HG02884 (cell line): ENCODE results near the gene PPP1R9B.
A peak's percentile ranks its signal among the peaks of the same experiment; 100 is the strongest.

Experiments
- ATAC-seq: cut with Tn5 transposase; IDR thresholded peaks from one replicate; pipeline ENCODE4 v1.9.1; 2021; ENCODE audit warnings: mild to moderate bottlenecking, moderate library complexity; ENCODE audit not compliant: unreplicated experiment

The PPP1R9B gene

GRCh38 chr17:50094753-50095619 is 55.5 kb downstream of the PPP1R9B start, which contains the start of gene PDK2:
Gene PDK2 (plus strand): TSS chr17:50095351. CDS start chr17:50095436, 85 bp downstream.
- ATAC-seq: peak; percentile 90

GRCh38 chr17:50094243-50094752 is 56.2 kb downstream of the PPP1R9B start:
- ATAC-seq: no peak

GRCh38 chr17:50093807-50094206 is 56.7 kb downstream of the PPP1R9B start:
- ATAC-seq: no peak

- no peak for ATAC-seq
These were observed 57.2 kb downstream of the PPP1R9B start for GRCh38 chr17:50093246-50093645.

- no peak for ATAC-seq
These were observed 58.6 kb downstream of the PPP1R9B start for GRCh38 chr17:50091918-50092285.

GRCh38 chr17:50090971-50091917 is 59.2 kb downstream of the PPP1R9B start:
- no peak for ATAC-seq

- ATAC-seq: no peak
These were observed 60.4 kb downstream of the PPP1R9B start for GRCh38 chr17:50090071-50090470.

GRCh38 chr17:50088952-50089825 is 61.3 kb downstream of the PPP1R9B start:
- ATAC-seq: no peak

GRCh38 chr17:50087912-50088405 is 62.5 kb downstream of the PPP1R9B start:
- no peak for ATAC-seq

GRCh38 chr17:50087246-50087911 is 63.1 kb downstream of the PPP1R9B start:
- ATAC-seq: no peak
